GM12878 (cell line): ENCODE data around the gene VWA3A.

ENCODE experiments used
- FOXK2 ChIP-seq: fragments of 450-650 bp; IDR thresholded peaks from 2 replicates; pipeline ENCODE4 v1.6.1; 2017; ENCODE audit warnings: mild to moderate bottlenecking, moderate library complexity
- POLR2A ChIP-seq: IDR thresholded peaks from 2 replicates; pipeline ENCODE4 v1.6.1; 2011; ENCODE audit warnings: low read depth, mild to moderate bottlenecking, low read length

GRCh38 chr16:22065252-22065651, 27.1 kb upstream of the VWA3A start:
- TF ChIP-seq POLR2A (no peak), FOXK2 (no peak)
